ENCODE results near the gene NPL. TPM values are rescaled to one million over a fixed set of nuclear protein-coding genes. Genes with fewer than 3 reads are reported as not detected.
A peak's percentile ranks its signal among the peaks of the same experiment; 100 is the strongest.

The NPL gene
- total RNA-seq, 1 donor from 2014 or later = 9.1 TPM

DNA sequence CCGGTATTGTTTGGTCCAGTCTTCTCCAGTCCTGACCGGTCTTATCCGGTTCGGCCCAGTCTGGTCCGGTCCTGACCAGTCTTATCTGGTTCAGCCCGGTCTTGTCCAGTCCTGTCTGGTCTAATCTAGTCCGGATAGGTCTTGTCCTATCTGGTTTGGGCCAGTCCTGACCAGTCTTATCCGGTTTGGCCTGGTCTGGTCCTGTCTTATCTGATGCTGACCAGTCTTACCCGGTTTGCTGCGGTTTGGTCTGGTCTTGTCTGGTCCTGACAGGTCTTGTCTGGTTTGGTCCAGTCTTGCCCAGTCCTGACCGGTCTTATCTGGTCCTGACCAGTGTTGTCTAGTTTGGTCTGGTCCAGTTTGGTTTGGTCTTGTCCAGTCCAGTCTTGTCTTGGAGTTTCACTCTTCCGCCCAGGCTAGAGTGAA lies 79.7 kb downstream of the NPL start:
- TF ChIP-seq, protein P1, sequence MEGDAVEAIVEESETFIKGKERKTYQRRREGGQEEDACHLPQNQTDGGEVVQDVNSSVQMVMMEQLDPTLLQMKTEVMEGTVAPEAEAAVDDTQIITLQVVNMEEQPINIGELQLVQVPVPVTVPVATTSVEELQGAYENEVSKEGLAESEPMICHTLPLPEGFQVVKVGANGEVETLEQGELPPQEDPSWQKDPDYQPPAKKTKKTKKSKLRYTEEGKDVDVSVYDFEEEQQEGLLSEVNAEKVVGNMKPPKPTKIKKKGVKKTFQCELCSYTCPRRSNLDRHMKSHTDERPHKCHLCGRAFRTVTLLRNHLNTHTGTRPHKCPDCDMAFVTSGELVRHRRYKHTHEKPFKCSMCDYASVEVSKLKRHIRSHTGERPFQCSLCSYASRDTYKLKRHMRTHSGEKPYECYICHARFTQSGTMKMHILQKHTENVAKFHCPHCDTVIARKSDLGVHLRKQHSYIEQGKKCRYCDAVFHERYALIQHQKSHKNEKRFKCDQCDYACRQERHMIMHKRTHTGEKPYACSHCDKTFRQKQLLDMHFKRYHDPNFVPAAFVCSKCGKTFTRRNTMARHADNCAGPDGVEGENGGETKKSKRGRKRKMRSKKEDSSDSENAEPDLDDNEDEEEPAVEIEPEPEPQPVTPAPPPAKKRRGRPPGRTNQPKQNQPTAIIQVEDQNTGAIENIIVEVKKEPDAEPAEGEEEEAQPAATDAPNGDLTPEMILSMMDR (conservative IDR thresholded peaks at IDR 0.05) = no peak
- peak overlapping the region; percentile 76 for H3K27ac Mint-ChIP-seq (ENCODE audit: unreplicated experiment)
- DNase-seq (ENCODE audit: low read depth, low spot score) = no peak
- no peak overlapping the region for H3K4me3 Mint-ChIP-seq
- H3K36me3 Mint-ChIP-seq (ENCODE audit: low read depth) = peaks cover 33% of the 10 kb centered on the region
- H3K9me3 Mint-ChIP-seq = no peaks in the 10 kb centered on the region
- H3K27me3 Mint-ChIP-seq (ENCODE audit: low read depth) = no peaks in the 10 kb centered on the region
- no peaks in the 10 kb centered on the region for H3K4me1 Mint-ChIP-seq

DNA sequence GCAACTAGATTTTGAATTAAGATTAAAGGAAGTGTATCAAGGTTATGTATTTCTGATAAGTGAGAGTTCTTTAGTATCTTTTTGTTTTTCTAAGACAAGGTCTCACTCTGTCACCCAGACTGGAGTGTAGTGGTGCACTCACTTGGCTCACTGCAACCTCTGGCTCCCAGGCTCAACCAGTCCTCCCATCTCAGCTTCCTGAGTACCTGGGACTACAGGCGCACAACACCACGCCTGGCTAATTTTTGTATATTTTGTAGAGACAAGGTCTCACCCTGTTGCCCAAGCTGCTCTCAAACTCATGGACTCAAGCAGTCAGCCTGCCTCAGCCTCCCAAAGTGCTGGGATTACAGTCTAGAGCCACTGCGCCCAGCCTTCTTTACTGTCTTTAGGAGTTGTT lies 83.3 kb downstream of the NPL start:
- no peaks in the 10 kb centered on the region for H3K9me3 Mint-ChIP-seq
- H3K36me3 Mint-ChIP-seq (ENCODE audit: low read depth) = peaks cover 43% of the 10 kb centered on the region
- H3K27ac Mint-ChIP-seq (ENCODE audit: unreplicated experiment) = no peak overlapping the region
- H3K4me3 Mint-ChIP-seq = no peak overlapping the region
- TF ChIP-seq, protein P1 (conservative IDR thresholded peaks at IDR 0.05) = no peak
- DNase-seq (ENCODE audit: low read depth, low spot score) = no peak
- H3K4me1 Mint-ChIP-seq = no peaks in the 10 kb centered on the region
- no peaks in the 10 kb centered on the region for H3K27me3 Mint-ChIP-seq (ENCODE audit: low read depth)

DNA sequence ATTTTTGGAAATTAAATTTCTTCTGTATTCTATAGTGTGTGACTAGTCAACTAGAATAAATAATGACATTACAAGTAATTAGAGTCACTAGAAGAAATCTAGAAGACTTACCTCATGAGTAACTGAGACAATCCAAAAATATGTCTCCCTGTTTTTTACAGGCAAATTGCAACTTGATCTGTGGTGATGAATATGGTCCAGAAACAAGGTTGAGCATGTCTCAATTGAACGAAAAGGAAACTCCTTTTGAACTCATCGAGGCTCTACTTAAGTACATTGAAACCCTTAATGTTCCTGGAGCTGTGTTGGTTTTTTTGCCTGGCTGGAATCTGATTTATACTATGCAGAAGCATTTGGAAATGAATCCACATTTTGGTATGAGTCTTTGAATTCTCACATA lies 86.3 kb downstream of the NPL start:
- no peaks in the 10 kb centered on the region for H3K9me3 Mint-ChIP-seq
- no peaks in the 10 kb centered on the region for H3K27me3 Mint-ChIP-seq (ENCODE audit: low read depth)
- DNase-seq (ENCODE audit: low read depth, low spot score) = no peak
- no peaks in the 10 kb centered on the region for H3K4me1 Mint-ChIP-seq
- peaks cover 56% of the 10 kb centered on the region for H3K36me3 Mint-ChIP-seq (ENCODE audit: low read depth)
- TF ChIP-seq, protein P1 (conservative IDR thresholded peaks at IDR 0.05) = no peak
- H3K4me3 Mint-ChIP-seq = no peak overlapping the region
- no peak overlapping the region for H3K27ac Mint-ChIP-seq (ENCODE audit: unreplicated experiment)

DNA sequence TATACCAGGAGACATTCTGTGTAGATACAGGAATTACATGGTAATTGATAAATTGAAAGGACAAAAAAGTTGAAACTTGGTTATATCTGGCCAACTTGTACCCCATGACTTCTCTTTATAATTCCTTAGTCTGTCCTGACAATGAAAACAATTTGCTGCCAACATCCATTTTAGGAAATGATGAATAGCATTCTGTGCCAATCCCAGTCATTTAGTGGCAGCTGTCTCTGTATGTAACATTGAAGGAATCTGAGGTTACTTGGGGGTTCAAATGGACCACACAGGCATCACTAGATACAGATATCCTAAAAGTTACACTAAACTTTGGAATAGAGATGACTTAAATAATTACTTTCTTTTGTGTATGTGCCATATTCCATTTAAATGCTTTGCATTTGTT lies 87.8 kb downstream of the NPL start:
- Mint-ChIP-seq H3K4me3 (no peak overlapping the region), H3K4me1 (no peaks in the 10 kb centered on the region), H3K36me3 (ENCODE audit: low read depth) (peaks cover 61% of the 10 kb centered on the region)

DNA sequence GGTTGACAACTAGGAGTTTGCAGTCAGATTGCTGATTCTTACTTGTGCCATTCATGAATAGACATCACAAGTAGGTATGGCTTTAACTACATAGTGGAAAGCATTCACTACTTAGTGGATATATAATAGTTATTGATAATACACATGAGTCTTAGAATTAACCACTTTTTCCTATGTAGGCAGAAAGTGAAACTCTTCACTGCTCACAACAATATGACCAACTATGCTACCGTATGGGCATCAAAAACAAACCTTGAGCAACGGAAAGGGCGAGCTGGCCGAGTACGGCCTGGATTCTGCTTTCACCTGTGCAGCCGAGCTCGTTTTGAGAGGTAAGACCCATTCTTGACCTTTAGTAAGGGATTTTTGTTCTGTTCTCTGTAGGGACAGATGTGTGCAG lies 88.3 kb downstream of the NPL start:
- Mint-ChIP-seq H3K4me3 (no peak overlapping the region), H3K27ac (ENCODE audit: unreplicated experiment) (no peak overlapping the region), H3K27me3 (ENCODE audit: low read depth) (no peaks in the 10 kb centered on the region), H3K9me3 (no peaks in the 10 kb centered on the region), H3K4me1 (no peaks in the 10 kb centered on the region), H3K36me3 (ENCODE audit: low read depth) (peaks cover 63% of the 10 kb centered on the region)
- TF ChIP-seq, protein P1 (conservative IDR thresholded peaks at IDR 0.05) = no peak
- no peak for DNase-seq (ENCODE audit: low read depth, low spot score)

More for the DNA sequence above, 87.8 kb downstream of the NPL start:
- Mint-ChIP-seq H3K27ac (ENCODE audit: unreplicated experiment) (no peak overlapping the region), H3K27me3 (ENCODE audit: low read depth) (no peaks in the 10 kb centered on the region), H3K9me3 (no peaks in the 10 kb centered on the region)
- DNase-seq (ENCODE audit: low read depth, low spot score) = no peak
- TF ChIP-seq, protein P1 (conservative IDR thresholded peaks at IDR 0.05) = no peak

Other genes with a start within 250 kb of the NPL start
- gene RNASEL, start 200.5 kb upstream of the NPL start, total RNA-seq = 3.3 and 3.4 TPM in 2 replicates
- 5.8 and 6.4 TPM in 2 replicates for gene RGS16, start 185.4 kb upstream of the NPL start, total RNA-seq
- gene RGS8, start 105.2 kb upstream of the NPL start, total RNA-seq = 1.8 and 2.4 TPM in 2 replicates
- gene DHX9, start 49.6 kb downstream of the NPL start, total RNA-seq = 404 and 426 TPM in 2 replicates
- gene SHCBP1L, start 163.4 kb downstream of the NPL start, total RNA-seq = not detected in 2 replicates
- 82.0 and 85.8 TPM in 2 replicates for gene LAMC1, start 233.6 kb downstream of the NPL start, total RNA-seq

All from neural crest cell (in vitro differentiated cells).